ENCODE results near the gene HNRNPC. TPM values are rescaled to one million over a fixed set of nuclear protein-coding genes. Genes with fewer than 3 reads are reported as not detected.
A peak's percentile ranks its signal among the peaks of the same experiment; 100 is the strongest.

Gene HNRNPC
- total RNA-seq, 1 experiment from 2014 or later: 1,062 TPM

DNA sequence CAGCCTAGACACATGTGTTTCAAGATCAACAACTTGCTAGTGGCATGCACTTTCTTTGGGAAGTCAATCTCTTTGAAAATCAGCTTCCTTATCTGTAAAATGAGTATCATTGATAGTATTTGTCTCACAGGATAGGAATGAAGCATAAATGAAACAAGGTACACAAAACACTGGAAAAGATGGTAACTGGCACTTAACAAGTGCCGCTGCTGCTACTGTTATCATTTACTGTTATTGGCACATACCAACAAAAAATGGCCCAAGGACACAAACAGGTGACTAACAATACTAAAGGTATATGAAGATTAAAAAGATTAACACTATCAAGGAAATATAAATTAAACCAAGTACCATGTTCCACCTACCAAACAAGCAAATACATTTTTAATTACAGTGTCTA lies 20.9 kb downstream of the HNRNPC start:
- no peak overlapping the region for H3K18ac ChIP-seq (ENCODE audit: insufficient read length, low read depth, low read length)
- H3K4ac ChIP-seq (ENCODE audit: low read depth, low read length): no peak overlapping the region
- peak overlapping the region in 2 of 3 experiments; percentile 39 to 90; a peak in 3 of 7 replicates for H3K27ac Mint-ChIP-seq
- no CpG with 5 or more reads among the region's 1 CpG for WGBS (ENCODE audit: extremely low coverage, insufficient read length, low lambda C conversion rate)
- H3K27ac ChIP-seq (ENCODE audit: insufficient read length, low read depth, low read length): no peak overlapping the region
- no peaks in the 10 kb centered on the region for H3K9me3 Mint-ChIP-seq
- no peaks in the 10 kb centered on the region for H3K27me3 ChIP-seq (ENCODE audit: insufficient read depth, low read length)
- no peak overlapping the region for H2BK15ac ChIP-seq (ENCODE audit: low read depth, low read length)
- no peaks in the 10 kb centered on the region for H3K9me3 ChIP-seq (ENCODE audit: control insufficient read depth, low read depth, low read length)
- H3K36me3 Mint-ChIP-seq (ENCODE audit: insufficient read depth in 1 of 3, low read depth in 3 of 3): peaks cover 53 to 92% (median 83%) of the 10 kb centered on the region in 3 experiments
- H4K20me1 ChIP-seq (ENCODE audit: control insufficient read depth, insufficient read depth, insufficient read length): no peaks in the 10 kb centered on the region
- H3K9ac ChIP-seq (ENCODE audit: extremely low read depth, insufficient read length, low read length): no peak overlapping the region
- no peaks in the 10 kb centered on the region for H3K23me2 ChIP-seq (ENCODE audit: insufficient read length, low read depth, low read length, poor library complexity, severe bottlenecking)
- no peak overlapping the region for H3K14ac ChIP-seq (ENCODE audit: insufficient read depth, low read length)
- TF ChIP-seq, protein P1, sequence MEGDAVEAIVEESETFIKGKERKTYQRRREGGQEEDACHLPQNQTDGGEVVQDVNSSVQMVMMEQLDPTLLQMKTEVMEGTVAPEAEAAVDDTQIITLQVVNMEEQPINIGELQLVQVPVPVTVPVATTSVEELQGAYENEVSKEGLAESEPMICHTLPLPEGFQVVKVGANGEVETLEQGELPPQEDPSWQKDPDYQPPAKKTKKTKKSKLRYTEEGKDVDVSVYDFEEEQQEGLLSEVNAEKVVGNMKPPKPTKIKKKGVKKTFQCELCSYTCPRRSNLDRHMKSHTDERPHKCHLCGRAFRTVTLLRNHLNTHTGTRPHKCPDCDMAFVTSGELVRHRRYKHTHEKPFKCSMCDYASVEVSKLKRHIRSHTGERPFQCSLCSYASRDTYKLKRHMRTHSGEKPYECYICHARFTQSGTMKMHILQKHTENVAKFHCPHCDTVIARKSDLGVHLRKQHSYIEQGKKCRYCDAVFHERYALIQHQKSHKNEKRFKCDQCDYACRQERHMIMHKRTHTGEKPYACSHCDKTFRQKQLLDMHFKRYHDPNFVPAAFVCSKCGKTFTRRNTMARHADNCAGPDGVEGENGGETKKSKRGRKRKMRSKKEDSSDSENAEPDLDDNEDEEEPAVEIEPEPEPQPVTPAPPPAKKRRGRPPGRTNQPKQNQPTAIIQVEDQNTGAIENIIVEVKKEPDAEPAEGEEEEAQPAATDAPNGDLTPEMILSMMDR (conservative IDR thresholded peaks at IDR 0.05): no peak
- H3K4me2 ChIP-seq (ENCODE audit: insufficient read depth, insufficient read length, low read length): no peak overlapping the region
- no peak overlapping the region for H4K8ac ChIP-seq (replicated peaks; ENCODE audit: insufficient read length, low read depth, low read length)
- H2BK120ac ChIP-seq (ENCODE audit: low read depth, low read length, poor library complexity, severe bottlenecking): no peak overlapping the region
- no peak overlapping the region for H3K23ac ChIP-seq (ENCODE audit: insufficient read length, low read depth, low read length)
- H3K4me3 Mint-ChIP-seq: no peak overlapping the region
- H3K79me2 ChIP-seq (ENCODE audit: insufficient read depth, low read length): peaks cover 77% of the 10 kb centered on the region
- H3K79me1 ChIP-seq (ENCODE audit: insufficient read depth, low read depth, low read length, poor library complexity, severe bottlenecking): peaks cover 3% of the 10 kb centered on the region
- no peak overlapping the region for H2BK12ac ChIP-seq (ENCODE audit: insufficient read length, low read depth, low read length)
- no peak for DNase-seq
- no peak overlapping the region for H2BK20ac ChIP-seq (ENCODE audit: low read depth, low read length, poor library complexity, severe bottlenecking)
- H4K91ac ChIP-seq (ENCODE audit: insufficient read length, low read depth, low read length): no peak overlapping the region
- H3T11ph ChIP-seq (ENCODE audit: low read length): no peak overlapping the region
- H4K5ac ChIP-seq (ENCODE audit: insufficient read length, low read depth, low read length): no peak overlapping the region
- no peak overlapping the region for H2AFZ ChIP-seq (ENCODE audit: low read length)
- no peak overlapping the region for H3K56ac ChIP-seq (ENCODE audit: insufficient read length, low read depth, low read length)
- no peaks in the 10 kb centered on the region for H3K27me3 Mint-ChIP-seq (ENCODE audit: low read depth)
- peaks cover 16 to 28% of the 10 kb centered on the region in 2 experiments for H3K4me1 Mint-ChIP-seq
- no peaks in the 10 kb centered on the region; the same call in 1 of the 2 replicates for H3K4me1 ChIP-seq (ENCODE audit: insufficient read depth, low read length)
- no peak overlapping the region for H2AK5ac ChIP-seq (ENCODE audit: insufficient read length, low read length)
- H2BK5ac ChIP-seq (ENCODE audit: insufficient read length, low read length): no peak overlapping the region

Measured in H9 (cell line).